IMR-90 (cell line): ENCODE measurements around the gene MANSC1. TPM values are rescaled to one million over a fixed set of nuclear protein-coding genes. Genes with fewer than 3 reads are reported as not detected.

Experiments used
- ATAC-seq: fragments of 200-7000 bp; cut with Tn5 transposase; 2 replicates; pipeline ENCODE4 v1.9.1; 2020; ENCODE audit warnings: low read depth, mild to moderate bottlenecking, moderate library complexity
- BruUV-seq: library from RNA; stranded (reverse); fragments of 400-500 nt; replicated peaks from 2 replicates; lab custom pipeline; 2021; lab: Mats Ljungman, UMichigan
- CTCF ChIA-PET: fragments of 300-600 bp; formaldehyde crosslinking; extraction: SDS; loops from one replicate; lab custom pipeline; 2021; ENCODE audit warnings: antibody characterized with exemption; lab: Yijun Ruan, JAX
- POLR2A ChIA-PET: fragments of 300-600 bp; sonication (Branson Sonifier 250); formaldehyde crosslinking; loops from one replicate; lab custom pipeline; 2022; ENCODE audit warnings: antibody characterized with exemption; ENCODE audit not compliant: unreplicated experiment; lab: Charles Lee
- DNase-seq: peaks from one replicate; pipeline ENCODE4 v3.0.0; 2013
- H2AFZ ChIP-seq: replicated peaks from 2 replicates; pipeline ENCODE3; 2013; ENCODE audit warnings: low read length, mild to moderate bottlenecking; ENCODE audit not compliant: poor library complexity
- H2AK5ac ChIP-seq: 2 replicates; pipeline ENCODE4 v1.6.1; 2013; ENCODE audit warnings: low read depth, low read length, inconsistent platforms
- H2AK9ac ChIP-seq: replicated peaks from 2 replicates; pipeline ENCODE3; 2013; ENCODE audit warnings: mild to moderate bottlenecking, low read depth, low read length, moderate library complexity; ENCODE audit not compliant: poor library complexity
- H2BK120ac ChIP-seq: 2 replicates; pipeline ENCODE4 v1.6.1; 2013; ENCODE audit warnings: low read depth, low read length, inconsistent platforms
- H2BK15ac ChIP-seq: 3 replicates; pipeline ENCODE4 v1.6.1; 2013; ENCODE audit warnings: low read depth, low read length, inconsistent platforms
- H2BK20ac ChIP-seq: 2 replicates; pipeline ENCODE4 v1.6.1; 2013; ENCODE audit warnings: low read depth, mild to moderate bottlenecking, inconsistent platforms, low read length, moderate library complexity
- H2BK5ac ChIP-seq: 2 replicates; pipeline ENCODE4 v1.6.1; 2013; ENCODE audit warnings: mild to moderate bottlenecking, low read depth, low read length, inconsistent platforms; ENCODE audit not compliant: poor library complexity, severe bottlenecking
- H3K14ac ChIP-seq: replicated peaks from 2 replicates; pipeline ENCODE4 v1.6.1; 2013; ENCODE audit warnings: low read depth, low read length, inconsistent platforms
- H3K18ac ChIP-seq: 2 replicates; pipeline ENCODE4 v1.6.1; 2013; ENCODE audit warnings: low read depth, low read length, control low read depth
- H3K23ac ChIP-seq: 2 replicates; pipeline ENCODE4 v1.6.1; 2013; ENCODE audit warnings: low read depth, low read length, inconsistent platforms
- H3K27ac ChIP-seq: 2 replicates; pipeline ENCODE4 v1.5.1; 2013; ENCODE audit warnings: mild to moderate bottlenecking, control low read depth, low read length; ENCODE audit not compliant: insufficient read depth
- H3K27me3 ChIP-seq: 2 replicates; pipeline ENCODE4 v1.6.1; 2013; ENCODE audit warnings: low read length; ENCODE audit not compliant: control insufficient read depth, insufficient read depth
- H3K36me3 ChIP-seq: 2 replicates; pipeline ENCODE4 v1.6.1; 2013; ENCODE audit warnings: low read length, mixed read lengths; ENCODE audit not compliant: control insufficient read depth, insufficient read depth
- H3K4ac ChIP-seq: 2 replicates; pipeline ENCODE4 v1.6.1; 2013; ENCODE audit warnings: low read depth, low read length, inconsistent platforms
- H3K4me1 ChIP-seq: 2 replicates; pipeline ENCODE4 v1.6.1; 2013; ENCODE audit warnings: low read length, mixed read lengths; ENCODE audit not compliant: control insufficient read depth, insufficient read depth
- H3K4me2 ChIP-seq: 2 replicates; pipeline ENCODE4 v1.6.1; 2013; ENCODE audit warnings: low read depth, mild to moderate bottlenecking, control low read depth, low read length, moderate library complexity
- H3K4me3 ChIP-seq: 2 replicates; pipeline ENCODE4 v1.5.1; 2013; ENCODE audit warnings: low read depth, mild to moderate bottlenecking, control low read depth, low read length, moderate library complexity; ENCODE audit not compliant: insufficient read depth
- H3K56ac ChIP-seq: 2 replicates; pipeline ENCODE4 v1.6.1; 2013; ENCODE audit warnings: low read length, inconsistent platforms; ENCODE audit not compliant: insufficient read depth; ENCODE audit errors: extremely low read depth
- H3K79me1 ChIP-seq, 2 experiments: 2 replicates each; pipeline ENCODE4 v1.6.1; 2013; ENCODE audit warnings: low read length in 2 of 2, inconsistent platforms in 1 of 2, low read depth in 1 of 2
- H3K9ac ChIP-seq: 2 replicates; pipeline ENCODE4 v1.6.1; 2013; ENCODE audit warnings: low read depth, low read length, control low read depth
- H3K9me1 ChIP-seq: 2 replicates; pipeline ENCODE4 v1.6.1; 2013; ENCODE audit warnings: low read length, inconsistent platforms; ENCODE audit not compliant: insufficient read depth
- H3K9me3 ChIP-seq: 2 replicates; pipeline ENCODE4 v1.6.1; 2013; ENCODE audit warnings: low read length; ENCODE audit not compliant: control insufficient read depth, insufficient read depth
- H4K20me1 ChIP-seq: 2 replicates; pipeline ENCODE4 v1.6.1; 2013; ENCODE audit warnings: low read length, inconsistent platforms; ENCODE audit not compliant: insufficient read depth
- H4K5ac ChIP-seq: 2 replicates; pipeline ENCODE4 v1.6.1; 2013; ENCODE audit warnings: mild to moderate bottlenecking, low read depth, low read length, control low read depth
- H4K8ac ChIP-seq, 2 experiments: 2 replicates each; pipeline ENCODE4 v1.6.1; 2013; ENCODE audit warnings: low read depth in 2 of 2, low read length in 2 of 2, control low read depth in 1 of 2, inconsistent platforms in 1 of 2
- H4K91ac ChIP-seq: 2 replicates; pipeline ENCODE4 v1.6.1; 2013; ENCODE audit warnings: low read depth, low read length, inconsistent platforms; ENCODE audit not compliant: insufficient read depth
- RAD21 ChIP-seq: IDR thresholded peaks from 2 replicates; pipeline ENCODE4 v1.6.1; 2012; ENCODE audit warnings: low read length, improper control_type of control experiment
- RCOR1 ChIP-seq: IDR thresholded peaks from 2 replicates; pipeline ENCODE4 v1.6.1; 2012; ENCODE audit warnings: mild to moderate bottlenecking, low read length, improper control_type of control experiment; ENCODE audit not compliant: insufficient replicate concordance
- SMC3 ChIP-seq: fragments of 150-350 bp; IDR thresholded peaks from 2 replicates; pipeline ENCODE4 v1.6.1; 2016; ENCODE audit warnings: low read depth, mild to moderate bottlenecking, antibody characterized with exemption, low read length, moderate library complexity
- USF2 ChIP-seq: fragments of 150-350 bp; IDR thresholded peaks from 2 replicates; pipeline ENCODE4 v1.6.1; 2017; ENCODE audit warnings: mild to moderate bottlenecking, antibody characterized with exemption, low read length, low read depth
- WGBS, 2 experiments: methylation state at CpG; one replicate each; pipeline versions ENCODE4 v1.1.5 to v1.1.7; 2013; ENCODE audit warnings: missing lambda C conversion rate in 2 of 2; ENCODE audit not compliant: insufficient read length in 1 of 2; ENCODE audit errors: extremely low coverage in 2 of 2; 5-methylcytosine and 5-hydroxymethylcytosine counted together
- dilution Hi-C: fragments of 300-500 bp; cut with HindIII; formaldehyde crosslinking; loops from one replicate; pipeline ENCODE4 v1.14.3; 2018; ENCODE audit warnings: low sequenced_read_pairs; ENCODE audit not compliant: unreplicated experiment
- in situ Hi-C: fragments of 300-500 bp; cut with MboI; formaldehyde crosslinking; loops from 3 replicates; pipeline ENCODE4 v1.14.3; 2019; ENCODE audit warnings: low sequenced_read_pairs, inconsistent platforms, mixed read lengths
- intact Hi-C: fragments of 100-400 bp; cut with micrococcal nuclease; formaldehyde crosslinking; loops from 2 replicates; pipeline ENCODE4 v1.10.0; 2022
- polyA plus RNA-seq, 3 experiments: library from polyadenylated mRNA; depleted of rRNA; stranded (reverse); fragments of >200 nt; gene quantifications; 2 replicates each; pipeline ENCODE4 v1.2.3, GENCODE V29; 2012; ENCODE audit warnings: low replicate concordance in 1 of 3
- total RNA-seq: library from RNA; depleted of rRNA; stranded (reverse); fragments of >200 nt; gene quantifications from 2 replicates; pipeline ENCODE4 v1.2.3, GENCODE V29; 2012
- TF ChIP-seq, protein P1 (sequence below): conservative IDR thresholded peaks from 2 replicates; pipeline ENCODE4 v1.5.1; 2012; ENCODE audit warnings: mild to moderate bottlenecking, low read depth, low read length, improper control_type of control experiment

Gene MANSC1
- total and polyA plus RNA-seq, 2 of the 4 experiments (the other 2 are of a cell fraction), result 1.1 to 2.2 TPM

DNA sequence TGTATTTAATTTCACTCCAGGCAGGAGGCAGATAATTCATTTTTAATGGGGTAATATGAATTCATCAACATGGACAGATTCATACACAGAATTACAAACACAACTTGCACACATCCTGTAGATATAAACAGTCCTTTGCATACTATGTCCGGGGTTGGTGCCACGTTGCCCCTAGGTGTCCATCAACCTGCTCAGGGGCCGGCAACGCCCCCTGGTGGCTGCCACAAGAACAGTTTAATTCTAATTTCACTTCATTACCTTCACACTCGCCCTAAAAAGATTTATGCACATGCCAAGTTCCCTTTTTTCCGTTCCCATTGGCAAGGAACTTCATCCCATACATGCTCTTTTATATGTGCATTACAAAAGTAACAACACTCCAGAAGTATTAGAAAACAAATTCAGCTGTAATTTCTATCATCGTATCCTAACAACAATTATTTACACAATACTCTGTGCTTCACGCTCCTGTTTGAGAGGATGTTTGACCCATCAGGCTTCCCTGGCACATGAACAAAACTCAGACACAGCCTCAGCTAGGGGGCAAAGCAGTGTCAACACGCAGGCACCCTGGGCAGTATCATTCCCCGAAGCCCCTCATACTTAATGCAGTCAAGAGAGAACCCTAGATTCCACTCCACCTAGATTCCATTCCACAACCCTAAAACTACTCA, 15.5 kb downstream of the MANSC1 start:
- no peaks in the 10 kb centered on the region for H3K9me3 ChIP-seq
- H2BK5ac ChIP-seq, result no peak overlapping the region
- H4K5ac ChIP-seq, result peak overlapping the region; percentile 29; the same call in 1 of the 2 replicates
- ATAC-seq, result peak; percentile 30; the same call in 1 of the 2 replicates
- H4K8ac ChIP-seq, result peak overlapping the region in 1 of 2 experiments; percentile 75; a peak in 2 of 4 replicates
- CTCF ChIA-PET, result interaction anchor here (0.8 to 1.3 kb wide), 5 partner anchors 9 to 299 kb away, joined by 3 to 5 read pairs (median 4); partner anchors contain the start of genes LRP6 and MANSC1
- H4K91ac ChIP-seq, result peak overlapping the region; percentile 4
- peaks cover 2% of the 10 kb centered on the region; the same call in 1 of the 2 replicates for H3K4me1 ChIP-seq
- dilution Hi-C loops, result no loop called here
- peak; percentile 46 for DNase-seq
- peak overlapping the region; percentile 26; the same call in 1 of the 2 replicates for H3K18ac ChIP-seq
- H2BK20ac ChIP-seq, result peak overlapping the region; percentile 67
- 4% methylated on average over 7 of the region's 10 CpGs; no CpG with 5 or more reads in 1 of the 2 experiments for WGBS, 2 experiments
- peak; percentile 60 for TF ChIP-seq RAD21
- no peak for TF ChIP-seq RCOR1
- TF ChIP-seq USF2, result no peak
- peak; percentile 66 for TF ChIP-seq SMC3
- TF ChIP-seq, protein P1, sequence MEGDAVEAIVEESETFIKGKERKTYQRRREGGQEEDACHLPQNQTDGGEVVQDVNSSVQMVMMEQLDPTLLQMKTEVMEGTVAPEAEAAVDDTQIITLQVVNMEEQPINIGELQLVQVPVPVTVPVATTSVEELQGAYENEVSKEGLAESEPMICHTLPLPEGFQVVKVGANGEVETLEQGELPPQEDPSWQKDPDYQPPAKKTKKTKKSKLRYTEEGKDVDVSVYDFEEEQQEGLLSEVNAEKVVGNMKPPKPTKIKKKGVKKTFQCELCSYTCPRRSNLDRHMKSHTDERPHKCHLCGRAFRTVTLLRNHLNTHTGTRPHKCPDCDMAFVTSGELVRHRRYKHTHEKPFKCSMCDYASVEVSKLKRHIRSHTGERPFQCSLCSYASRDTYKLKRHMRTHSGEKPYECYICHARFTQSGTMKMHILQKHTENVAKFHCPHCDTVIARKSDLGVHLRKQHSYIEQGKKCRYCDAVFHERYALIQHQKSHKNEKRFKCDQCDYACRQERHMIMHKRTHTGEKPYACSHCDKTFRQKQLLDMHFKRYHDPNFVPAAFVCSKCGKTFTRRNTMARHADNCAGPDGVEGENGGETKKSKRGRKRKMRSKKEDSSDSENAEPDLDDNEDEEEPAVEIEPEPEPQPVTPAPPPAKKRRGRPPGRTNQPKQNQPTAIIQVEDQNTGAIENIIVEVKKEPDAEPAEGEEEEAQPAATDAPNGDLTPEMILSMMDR, result peak; percentile 74
- no peak overlapping the region for H3K27ac ChIP-seq
- peak overlapping the region; percentile 73 for H3K4ac ChIP-seq
- H3K14ac ChIP-seq, result peak overlapping the region; percentile 57; the same call in 1 of the 2 replicates
- no peak overlapping the region for H2AK9ac ChIP-seq
- in situ Hi-C loops, result loop anchor here (10.0 kb wide), 1 partner anchor 250 kb away; no protein-coding TSS in a partner anchor
- H3K9ac ChIP-seq, result no peak overlapping the region
- intact Hi-C loops, result loop anchor here (1.0 to 10.0 kb wide), 5 partner anchors 67 to 752 kb away; partner anchors contain the start of gene LRP6
- no TSS peak for BruUV-seq
- no peaks in the 10 kb centered on the region for H3K79me1 ChIP-seq
- no peak overlapping the region for H3K56ac ChIP-seq
- POLR2A ChIA-PET, result no interaction called here
- H2AFZ ChIP-seq, result peak overlapping the region; percentile 67
- peak overlapping the region; percentile 86 for H2AK5ac ChIP-seq
- H3K4me2 ChIP-seq, result no peak overlapping the region
- no peak overlapping the region for H3K4me3 ChIP-seq
- H3K27me3 ChIP-seq, result 0 out of 2 replicates have a peak, but pooled peaks cover 2% of the 10 kb centered on the region
- H3K9me1 ChIP-seq, result 0 out of 2 replicates have a peak, but pooled peaks cover 5% of the 10 kb centered on the region
- no peak overlapping the region for H2BK15ac ChIP-seq
- H4K20me1 ChIP-seq, result peaks cover 7% of the 10 kb centered on the region; the same call in 1 of the 2 replicates
- peak overlapping the region; percentile 88 for H2BK120ac ChIP-seq
- no peaks in the 10 kb centered on the region for H3K36me3 ChIP-seq
- no peak overlapping the region for H3K23ac ChIP-seq
